Testis (tissue), 2 donors: ENCODE results near the gene ZSCAN5B.

ENCODE experiments used
- CTCF ChIP-seq, 3 experiments: fragments of 450-650 bp in 2 of 3; fragments of 200-600 bp in 1 of 3; sonication (generic) in 1 of 3; IDR thresholded peaks; one replicate each; pipeline ENCODE4 v1.5.1; 2016 to 2019; ENCODE audit warnings: antibody characterized with exemption in 3 of 3, mild to moderate bottlenecking in 2 of 3, moderate library complexity in 1 of 3
- POLR2A ChIP-seq: fragments of 450-650 bp; IDR thresholded peaks from one replicate; pipeline ENCODE4 v1.6.1; 2017; ENCODE audit warnings: antibody characterized with exemption, mild to moderate bottlenecking, moderate library complexity

- TF ChIP-seq CTCF (IDR thresholded peaks at IDR 0.05) (no peak), POLR2A (no peak)
These were observed 39.3 kb downstream of the ZSCAN5B start for GRCh38 chr19:56158170-56158757.
